ENCODE data around the gene ABHD1.

GRCh38 chr2:27088634-27089033, 35.0 kb upstream of the ABHD1 start:
- TF ChIP-seq CTCF (IDR thresholded peaks at IDR 0.05) (no peak), POLR2A (IDR thresholded peaks at IDR 0.05) (no peak)

Measured in adrenal gland (tissue), 5 donors.